Measurements from ENCODE around the gene OSBPL8.
"Not testable (repeated sequence)": the region's sequence is repeated elsewhere in the genome, so short reads cannot be mapped to it uniquely, and the experiment has no call there.

DNA sequence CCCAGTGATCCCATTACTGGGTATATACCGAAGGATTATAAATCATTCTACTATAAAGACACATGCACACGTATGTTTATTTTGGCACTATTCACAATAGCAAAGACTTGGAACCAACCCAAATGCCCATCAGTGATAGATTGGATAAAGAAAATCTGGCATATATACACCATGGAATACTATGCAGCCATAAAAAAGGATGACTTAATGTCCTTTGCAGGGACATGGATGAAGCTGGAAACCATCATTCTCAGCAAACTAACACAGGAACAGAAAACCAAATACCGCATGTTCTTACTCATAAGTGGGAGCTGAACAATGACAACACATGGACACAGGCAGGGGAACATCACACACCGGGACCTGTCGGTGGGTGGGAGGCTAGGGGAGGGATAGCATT, 195.4 kb downstream of the OSBPL8 start:
- TF ChIP-seq YY1 (IDR thresholded peaks at IDR 0.05; ENCODE audit: insufficient read depth, insufficient read length); SUZ12 (IDR thresholded peaks at IDR 0.05; ENCODE audit: extremely low read depth, insufficient read depth, insufficient read length); ZNF274 (IDR thresholded peaks at IDR 0.05; ENCODE audit: low read depth, low read length): not testable (repeated sequence)
